ENCODE data around the gene SLC35B1. TPM values are rescaled to one million over a fixed set of nuclear protein-coding genes. Genes with fewer than 3 reads are reported as not detected.
"Not testable (repeated sequence)": the region's sequence is repeated elsewhere in the genome, so short reads cannot be mapped to it uniquely, and the experiment has no call there.

The SLC35B1 gene
- total RNA-seq, 1 donor from 2014 or later: 58.9 TPM

DNA sequence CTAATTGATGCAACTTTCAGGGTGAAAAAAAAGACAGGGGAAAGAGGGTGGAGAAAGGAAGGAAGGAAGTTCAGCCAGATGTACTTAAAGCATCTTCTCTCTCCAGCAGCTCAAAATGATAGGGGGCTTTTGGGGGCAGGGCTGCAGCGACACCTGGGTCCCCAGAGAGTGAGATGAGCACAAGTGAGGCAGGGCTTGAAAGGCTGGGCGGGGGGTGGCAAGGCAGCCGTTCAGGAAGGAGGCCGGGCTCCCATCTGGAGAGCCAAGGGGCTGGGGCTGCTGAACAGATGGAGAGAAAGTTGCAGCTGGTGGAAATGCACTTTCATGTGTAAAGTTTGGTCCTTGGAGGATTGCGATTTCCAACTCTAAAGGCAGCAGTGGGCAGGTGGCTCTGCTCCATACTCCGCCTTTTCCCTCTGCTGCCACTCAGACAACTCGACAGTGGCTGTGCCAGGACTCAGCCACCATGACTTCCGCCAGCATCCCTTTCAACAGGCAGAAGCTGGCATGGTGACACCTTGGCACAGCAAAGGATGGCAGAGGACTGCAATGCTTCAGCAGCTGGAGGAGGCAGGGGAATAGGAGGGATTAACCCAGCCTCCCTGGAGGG is 7.7 kb downstream of the SLC35B1 start:
- no peak for DNase-seq

DNA sequence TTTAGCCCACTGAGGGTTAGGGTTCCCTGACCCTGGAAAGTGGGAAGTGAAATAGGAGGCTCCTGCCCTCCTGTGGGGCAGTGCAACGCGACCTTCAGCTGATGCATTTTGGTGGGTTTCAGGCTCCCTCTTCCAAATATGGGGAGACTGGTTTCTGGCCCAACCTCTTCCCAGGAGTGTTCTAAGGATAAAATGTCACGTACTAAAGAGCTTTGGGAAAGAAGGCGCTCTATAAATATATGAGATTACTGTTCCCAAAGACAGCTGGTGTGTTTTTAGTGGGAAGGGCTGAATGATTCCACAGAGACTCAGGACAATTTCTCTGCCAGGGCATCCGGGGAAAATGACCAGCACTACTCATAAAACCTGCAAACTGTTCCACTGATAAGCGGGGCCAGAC is 9.8 kb downstream of the SLC35B1 start:
- no peak for DNase-seq

- no peak for DNase-seq
Observed at GRCh38 chr17:49696233-49696761, 11.5 kb downstream of the SLC35B1 start.

DNA sequence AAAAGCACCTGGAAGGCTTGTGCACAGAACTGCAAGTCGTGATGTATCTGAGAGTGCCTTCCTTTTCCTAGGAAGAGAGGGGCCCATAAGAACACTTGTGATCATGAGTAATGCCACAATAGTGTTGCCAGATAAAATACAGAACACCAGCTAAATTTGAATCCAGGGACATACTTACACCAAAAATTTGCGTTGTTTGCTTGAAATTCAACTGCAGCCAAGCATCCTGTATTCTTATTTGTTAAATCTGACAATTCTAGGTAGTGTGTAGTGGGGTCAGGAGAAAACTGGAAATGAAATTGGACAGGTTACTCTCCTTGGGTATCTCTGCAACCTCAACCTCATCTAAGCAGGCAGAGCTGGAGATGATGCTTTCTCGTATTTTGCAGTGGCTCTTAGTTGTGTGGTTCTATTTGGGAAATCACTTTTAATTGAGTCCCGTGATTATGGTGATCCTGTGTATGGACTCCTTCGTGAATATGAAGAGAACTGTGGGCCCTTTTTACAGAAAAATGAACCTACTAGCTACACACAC is 12.0 kb downstream of the SLC35B1 start:
- no peak for DNase-seq

GRCh38 chr17:49694847-49695697 is 12.7 kb downstream of the SLC35B1 start:
- DNase-seq: peak; percentile 58

- no peak for DNase-seq
Observed at GRCh38 chr17:49692751-49693150, 15.0 kb downstream of the SLC35B1 start.

GRCh38 chr17:49691677-49692191 is 16.0 kb downstream of the SLC35B1 start:
- no peak for DNase-seq

- peak; percentile 49 for DNase-seq
Observed at GRCh38 chr17:49691086-49691676, 16.6 kb downstream of the SLC35B1 start.

GRCh38 chr17:49690256-49690655 is 17.5 kb downstream of the SLC35B1 start:
- DNase-seq: no peak

GRCh38 chr17:49688848-49689247 is 18.9 kb downstream of the SLC35B1 start:
- no peak for DNase-seq

DNA sequence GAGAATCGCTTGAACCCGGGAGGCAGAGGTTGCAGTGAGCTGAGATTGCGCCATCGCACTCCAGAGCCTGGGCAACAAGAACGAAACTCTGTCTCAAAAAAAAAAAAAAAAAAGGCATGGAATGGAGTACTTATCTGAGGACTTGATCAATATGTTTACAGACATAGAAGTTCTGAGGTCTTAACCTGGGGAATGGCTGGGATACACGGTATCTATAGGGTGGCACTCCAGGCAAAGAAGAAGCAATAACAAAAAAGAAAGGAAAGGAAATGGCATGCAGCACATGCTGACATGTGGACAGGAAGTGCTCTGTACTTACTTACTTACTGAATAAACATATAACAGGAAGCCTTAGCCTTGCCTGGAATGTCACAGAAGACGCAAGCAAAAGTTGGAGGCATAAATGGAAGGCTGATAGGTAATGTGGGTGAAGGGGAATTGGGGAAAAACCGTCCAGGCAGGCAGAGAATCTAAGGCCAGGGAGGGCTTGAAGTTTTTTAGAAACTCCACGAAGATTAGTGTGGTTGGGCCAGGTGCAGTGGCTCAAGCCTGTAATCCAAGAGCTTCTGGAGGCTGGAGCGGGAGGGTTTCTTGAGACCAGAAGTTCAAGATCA is 19.8 kb downstream of the SLC35B1 start:
- peak; percentile 93 for DNase-seq

GRCh38 chr17:49681106-49681979 is 26.4 kb downstream of the SLC35B1 start:
- DNase-seq: no peak

- no peak for DNase-seq
Observed at GRCh38 chr17:49680314-49680713, 27.4 kb downstream of the SLC35B1 start.

DNA sequence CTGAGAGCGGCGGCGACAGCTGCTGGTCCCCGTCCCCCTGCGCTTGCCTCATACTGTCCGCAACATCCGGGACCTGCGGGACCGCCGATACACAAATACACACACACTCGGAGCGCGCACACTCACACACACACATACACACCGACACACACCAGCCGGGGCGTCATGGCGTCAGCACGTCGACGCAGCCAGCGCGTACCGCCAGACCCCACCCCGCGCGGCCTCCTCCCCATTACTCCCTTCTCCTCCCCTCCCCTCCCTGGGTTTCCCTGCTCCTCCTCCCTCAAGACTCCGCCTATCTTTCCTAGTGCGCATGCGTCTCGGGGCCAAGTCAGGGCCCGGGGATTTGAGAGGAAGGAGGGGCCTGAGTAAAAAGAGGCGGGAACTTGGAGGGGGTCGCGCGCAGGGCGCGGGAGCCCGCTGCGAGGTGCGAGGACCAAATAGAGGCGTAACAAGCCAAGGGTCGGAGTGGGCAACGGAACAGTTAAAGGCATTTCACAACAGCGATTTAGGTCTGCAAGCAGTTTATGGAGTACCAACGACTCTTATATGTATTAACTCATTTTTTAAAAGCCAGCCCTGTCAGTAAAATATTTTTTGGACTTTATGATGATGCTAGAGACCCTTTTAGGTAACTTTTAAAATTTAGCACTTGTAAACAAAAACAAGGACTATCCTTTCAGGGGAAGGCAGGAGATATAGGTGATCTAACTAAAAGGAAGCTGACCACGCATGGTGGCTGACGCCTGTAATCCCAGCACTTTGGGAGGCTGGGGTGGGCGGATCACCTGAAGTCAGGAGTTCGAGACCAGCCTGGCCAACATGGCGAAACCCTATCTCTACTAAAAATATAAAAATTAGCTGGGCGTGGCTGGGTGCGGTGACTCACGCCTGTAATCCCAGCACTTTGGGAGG is 29.6 kb downstream of the SLC35B1 start, which contains the start of gene SPOP:
Gene SPOP (minus strand): TSS at position 165 of the 915 bp plus-strand sequence. CDS start 55,287 bp downstream, outside the sequence.
- DNase-seq: peak; percentile 100

- peak; percentile 97 for DNase-seq
Observed at GRCh38 chr17:49677134-49677932, 30.4 kb downstream of the SLC35B1 start.

DNA sequence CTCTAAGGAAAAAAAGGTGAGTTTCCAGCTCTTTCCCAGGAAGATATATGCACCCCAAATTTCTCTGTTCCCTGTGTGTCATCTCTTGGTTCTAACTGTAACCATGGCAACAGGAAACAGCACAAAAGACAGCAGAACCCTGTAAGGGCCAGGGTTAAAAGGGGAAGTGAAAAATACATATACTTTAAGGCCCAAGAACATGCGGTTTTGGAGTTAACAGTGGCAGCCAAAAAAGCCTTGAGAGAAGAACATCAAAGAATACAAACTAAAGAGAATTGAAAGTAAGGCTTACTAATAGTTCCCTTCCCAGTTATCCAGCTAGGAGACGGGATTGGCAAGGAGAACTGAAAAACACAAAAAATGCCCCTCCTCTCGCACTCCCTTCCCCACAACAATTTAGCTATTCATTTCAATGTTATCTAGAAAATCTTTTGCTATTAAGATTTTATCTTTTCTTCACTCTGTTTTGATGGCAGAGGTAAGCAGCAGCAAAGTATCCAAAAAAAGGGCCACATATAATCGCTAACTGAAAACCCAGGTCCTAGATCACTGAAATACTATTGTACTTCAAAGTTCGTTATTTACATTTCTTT is 31.4 kb downstream of the SLC35B1 start:
- peak; percentile 70 for DNase-seq

- DNase-seq: no peak
Observed at GRCh38 chr17:49674507-49674906, 33.3 kb downstream of the SLC35B1 start.

- DNase-seq: not testable (repeated sequence)
Observed at GRCh38 chr17:49673679-49674078, 34.1 kb downstream of the SLC35B1 start.

GRCh38 chr17:49670641-49671040 is 37.1 kb downstream of the SLC35B1 start:
- no peak for DNase-seq
